ENCODE data around the gene DMXL1. TPM values are rescaled to one million over a fixed set of nuclear protein-coding genes. Genes with fewer than 3 reads are reported as not detected.

Gene DMXL1
- total RNA-seq, 1 donor = 57.6 TPM

DNA sequence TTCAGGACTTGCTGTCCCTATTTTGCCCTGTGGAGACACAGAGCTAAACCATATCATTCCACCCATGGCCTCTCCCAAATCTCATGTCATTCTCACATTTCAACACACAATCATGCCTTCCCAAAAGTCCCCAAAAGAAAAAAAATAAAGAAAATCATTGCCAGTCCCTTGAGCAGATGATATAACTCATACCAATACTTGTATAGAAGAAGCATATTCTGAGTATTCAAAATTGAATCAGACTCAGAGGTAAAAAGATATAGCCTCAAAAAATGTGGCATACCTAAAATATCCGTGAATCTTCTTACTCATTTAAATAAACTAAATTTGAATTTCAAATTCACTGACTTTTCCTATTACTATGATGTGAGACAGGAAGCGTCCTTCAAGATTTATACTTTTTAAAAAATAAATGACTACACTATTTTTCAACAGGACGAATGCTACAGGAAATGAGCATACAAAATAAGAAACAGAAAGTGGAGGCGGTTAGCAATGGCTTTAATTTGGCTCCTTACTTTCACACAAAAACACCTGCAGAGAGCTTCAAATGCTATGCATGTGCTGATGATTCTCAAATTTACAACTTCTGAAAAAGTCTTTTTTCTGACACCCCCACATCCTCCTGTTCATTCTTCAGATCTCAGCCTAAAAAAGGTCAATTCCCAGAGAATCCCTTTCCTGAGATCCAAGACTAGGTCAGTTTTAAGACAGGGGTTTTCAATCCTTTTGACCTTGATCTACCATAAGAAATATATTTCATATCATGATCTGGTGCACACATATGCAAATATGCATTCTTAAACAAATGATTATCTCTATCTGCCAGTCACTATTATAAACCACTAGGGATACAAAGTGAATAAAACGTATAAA lies 39.6 kb upstream of the DMXL1 start:
- DNase-seq (ENCODE audit: low read depth) = no peak
- TF ChIP-seq, protein P1, sequence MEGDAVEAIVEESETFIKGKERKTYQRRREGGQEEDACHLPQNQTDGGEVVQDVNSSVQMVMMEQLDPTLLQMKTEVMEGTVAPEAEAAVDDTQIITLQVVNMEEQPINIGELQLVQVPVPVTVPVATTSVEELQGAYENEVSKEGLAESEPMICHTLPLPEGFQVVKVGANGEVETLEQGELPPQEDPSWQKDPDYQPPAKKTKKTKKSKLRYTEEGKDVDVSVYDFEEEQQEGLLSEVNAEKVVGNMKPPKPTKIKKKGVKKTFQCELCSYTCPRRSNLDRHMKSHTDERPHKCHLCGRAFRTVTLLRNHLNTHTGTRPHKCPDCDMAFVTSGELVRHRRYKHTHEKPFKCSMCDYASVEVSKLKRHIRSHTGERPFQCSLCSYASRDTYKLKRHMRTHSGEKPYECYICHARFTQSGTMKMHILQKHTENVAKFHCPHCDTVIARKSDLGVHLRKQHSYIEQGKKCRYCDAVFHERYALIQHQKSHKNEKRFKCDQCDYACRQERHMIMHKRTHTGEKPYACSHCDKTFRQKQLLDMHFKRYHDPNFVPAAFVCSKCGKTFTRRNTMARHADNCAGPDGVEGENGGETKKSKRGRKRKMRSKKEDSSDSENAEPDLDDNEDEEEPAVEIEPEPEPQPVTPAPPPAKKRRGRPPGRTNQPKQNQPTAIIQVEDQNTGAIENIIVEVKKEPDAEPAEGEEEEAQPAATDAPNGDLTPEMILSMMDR (IDR thresholded peaks at IDR 0.05; ENCODE audit: insufficient read depth, low read length) = no peak
- no peak overlapping the region for H3K4me3 ChIP-seq (ENCODE audit: low read depth, low read length)

DNA sequence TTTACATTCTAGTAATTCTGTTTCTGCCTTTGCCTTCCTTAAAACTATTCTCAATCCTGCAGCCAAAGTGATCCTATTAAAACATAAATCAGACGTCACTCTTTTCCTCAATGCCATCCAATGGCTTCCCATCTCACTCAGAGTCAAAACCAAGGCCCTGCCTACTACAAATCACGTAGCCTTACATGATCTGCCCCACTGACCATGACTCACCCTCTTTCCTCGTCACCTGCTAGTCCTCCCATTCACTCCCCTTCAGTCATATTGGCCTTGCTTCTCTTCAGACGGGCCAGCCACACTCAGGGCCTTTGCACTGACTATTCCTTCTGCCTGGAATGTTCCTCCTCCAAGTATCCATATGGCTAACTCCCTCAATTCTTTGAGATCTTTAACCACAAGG lies 39.0 kb upstream of the DMXL1 start:
- H3K4me3 ChIP-seq (ENCODE audit: low read depth, low read length) = no peak overlapping the region
- DNase-seq (ENCODE audit: low read depth) = no peak
- TF ChIP-seq, protein P1 (IDR thresholded peaks at IDR 0.05; ENCODE audit: insufficient read depth, low read length) = no peak

DNA sequence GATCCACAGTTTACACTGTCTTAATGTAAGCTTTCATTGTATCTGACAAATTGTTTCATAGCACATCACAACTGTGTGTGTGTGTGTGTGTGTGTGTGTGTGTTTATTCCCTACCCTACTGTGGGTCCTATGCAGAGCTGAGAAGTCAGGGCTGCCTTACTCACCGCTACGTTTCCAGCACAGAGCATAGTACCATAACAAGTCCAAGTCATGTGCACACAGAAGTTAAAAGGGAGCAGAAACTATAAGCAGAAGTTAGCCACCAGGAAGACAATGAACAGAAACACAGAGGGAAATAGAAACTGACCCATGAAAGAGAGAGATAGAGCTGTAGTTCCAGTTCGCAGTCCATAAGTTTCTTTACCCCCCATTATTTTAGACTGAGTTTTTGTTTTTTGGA lies 38.2 kb upstream of the DMXL1 start:
- no peak overlapping the region for H3K4me3 ChIP-seq (ENCODE audit: low read depth, low read length)
- TF ChIP-seq, protein P1 (IDR thresholded peaks at IDR 0.05; ENCODE audit: insufficient read depth, low read length) = no peak
- DNase-seq (ENCODE audit: low read depth) = no peak

DNA sequence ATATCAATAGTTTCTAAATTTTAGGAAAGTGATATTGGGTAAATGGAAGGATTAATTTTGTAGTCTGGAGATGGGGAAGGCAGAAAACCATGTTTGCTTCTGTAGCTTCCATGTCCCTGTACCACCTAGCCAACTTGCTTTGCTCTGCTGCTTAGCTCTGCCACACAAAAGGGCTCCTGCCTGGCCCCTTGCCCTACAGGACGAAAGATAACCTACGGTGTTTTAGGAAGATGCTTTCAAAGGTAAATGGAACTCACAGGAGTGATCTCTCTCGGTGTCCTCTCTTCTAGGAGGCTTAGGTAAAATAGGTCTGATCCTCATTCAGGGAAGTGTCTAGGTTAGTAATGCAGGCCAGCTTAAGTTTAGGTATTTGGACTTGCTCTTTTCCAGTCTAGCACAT lies 37.8 kb upstream of the DMXL1 start:
- TF ChIP-seq, protein P1 (IDR thresholded peaks at IDR 0.05; ENCODE audit: insufficient read depth, low read length) = no peak
- no peak overlapping the region for H3K4me3 ChIP-seq (ENCODE audit: low read depth, low read length)
- DNase-seq (ENCODE audit: low read depth) = no peak

DNA sequence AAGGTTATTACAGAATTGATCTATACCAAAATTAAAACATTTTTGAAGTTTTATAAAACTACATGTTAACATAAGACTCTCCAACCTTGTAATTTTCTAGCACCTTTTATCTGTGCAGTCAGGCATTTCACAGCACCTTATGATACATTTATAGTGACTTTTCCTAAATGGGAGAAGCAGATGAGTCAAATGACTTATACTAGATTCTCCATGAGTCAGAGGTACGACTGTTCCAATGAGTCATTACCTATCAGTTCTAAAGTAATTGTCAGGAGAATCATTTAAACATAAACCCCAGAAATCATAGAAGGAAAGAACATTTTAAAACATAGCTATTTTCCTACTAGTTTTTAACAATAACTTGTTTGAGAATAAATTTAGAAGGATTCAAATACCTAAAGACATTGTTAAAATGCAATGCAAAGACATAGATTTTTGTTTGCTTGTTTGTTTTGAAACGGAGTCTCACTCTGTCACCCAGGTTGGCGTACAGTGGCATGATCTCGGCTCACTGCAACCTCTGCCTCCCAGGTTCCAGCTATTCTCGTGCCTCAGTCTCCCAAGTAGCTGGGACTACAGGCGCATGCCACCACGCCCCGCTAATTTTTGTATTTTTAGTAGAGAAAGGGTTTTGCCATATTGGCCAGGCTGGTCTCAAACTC lies 34.7 kb upstream of the DMXL1 start:
- DNase-seq (ENCODE audit: low read depth) = peak; percentile 67
- TF ChIP-seq, protein P1 (IDR thresholded peaks at IDR 0.05; ENCODE audit: insufficient read depth, low read length) = no peak
- H3K4me3 ChIP-seq (ENCODE audit: low read depth, low read length) = no peak overlapping the region

DNA sequence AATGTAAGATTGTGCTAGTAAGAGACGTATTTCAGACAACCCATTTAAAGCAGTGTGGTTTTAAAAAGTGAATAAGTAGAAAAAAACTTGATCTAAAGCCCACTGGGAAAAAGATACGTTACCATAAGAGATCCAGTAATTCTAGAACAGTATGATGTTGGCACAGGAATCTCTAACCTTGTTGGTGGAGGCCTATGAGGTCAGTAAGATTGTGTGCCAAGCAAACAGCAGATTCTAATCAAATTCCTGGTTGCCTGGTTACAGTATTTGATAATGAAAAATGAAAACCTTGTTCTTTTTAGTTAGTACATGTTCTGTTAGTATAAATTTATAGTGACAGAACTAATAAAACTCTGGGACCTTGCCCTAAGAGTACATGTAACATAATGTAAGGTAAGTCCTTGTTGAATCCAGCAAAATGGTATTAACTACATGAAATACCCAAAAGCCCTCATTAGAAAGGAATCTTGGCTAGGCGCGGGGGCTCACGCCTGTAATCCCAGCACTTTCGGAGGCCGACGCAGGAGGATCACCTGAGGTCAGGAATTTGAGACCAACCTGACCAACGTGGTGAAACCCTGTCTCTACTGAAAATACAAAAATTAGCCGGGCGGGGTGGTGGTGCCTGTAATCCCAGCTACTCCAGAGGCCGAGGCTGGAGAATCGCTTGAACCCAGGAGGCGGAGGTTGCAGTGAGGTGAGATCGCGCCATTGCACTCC lies 33.2 kb upstream of the DMXL1 start:
- peak; percentile 77 for DNase-seq (ENCODE audit: low read depth)
- no peak overlapping the region for H3K4me3 ChIP-seq (ENCODE audit: low read depth, low read length)
- TF ChIP-seq, protein P1 (IDR thresholded peaks at IDR 0.05; ENCODE audit: insufficient read depth, low read length) = no peak
